GM06990 (cell line): Measurements from ENCODE around the gene CFAP58.

ENCODE experiments used
- DNase-seq: peaks from one replicate; pipeline ENCODE4 v3.0.0-alpha.2; 2011; ENCODE audit not compliant: insufficient read length; ENCODE audit errors: extremely low read depth
- H3K27me3 ChIP-seq: replicated peaks from 2 replicates; pipeline ENCODE4 v1.6.0; 2011; ENCODE audit warnings: low read length; ENCODE audit not compliant: control insufficient read depth, insufficient read depth
- H3K36me3 ChIP-seq: 2 replicates; pipeline ENCODE4 v1.5.1; 2011; ENCODE audit warnings: low read length; ENCODE audit not compliant: control insufficient read depth, insufficient read depth
- H3K4me3 ChIP-seq: replicated peaks from 2 replicates; pipeline ENCODE4 v1.5.1; 2011; ENCODE audit warnings: low read depth, mild to moderate bottlenecking, control low read depth, low read length
- TF ChIP-seq, protein P1 (sequence below): IDR thresholded peaks from 2 replicates; pipeline ENCODE4 v1.5.1; 2011; ENCODE audit warnings: low read length, control low read depth, mild to moderate bottlenecking, inconsistent platforms; ENCODE audit not compliant: insufficient read depth, poor library complexity, severe bottlenecking

CFAP58 gene

DNA sequence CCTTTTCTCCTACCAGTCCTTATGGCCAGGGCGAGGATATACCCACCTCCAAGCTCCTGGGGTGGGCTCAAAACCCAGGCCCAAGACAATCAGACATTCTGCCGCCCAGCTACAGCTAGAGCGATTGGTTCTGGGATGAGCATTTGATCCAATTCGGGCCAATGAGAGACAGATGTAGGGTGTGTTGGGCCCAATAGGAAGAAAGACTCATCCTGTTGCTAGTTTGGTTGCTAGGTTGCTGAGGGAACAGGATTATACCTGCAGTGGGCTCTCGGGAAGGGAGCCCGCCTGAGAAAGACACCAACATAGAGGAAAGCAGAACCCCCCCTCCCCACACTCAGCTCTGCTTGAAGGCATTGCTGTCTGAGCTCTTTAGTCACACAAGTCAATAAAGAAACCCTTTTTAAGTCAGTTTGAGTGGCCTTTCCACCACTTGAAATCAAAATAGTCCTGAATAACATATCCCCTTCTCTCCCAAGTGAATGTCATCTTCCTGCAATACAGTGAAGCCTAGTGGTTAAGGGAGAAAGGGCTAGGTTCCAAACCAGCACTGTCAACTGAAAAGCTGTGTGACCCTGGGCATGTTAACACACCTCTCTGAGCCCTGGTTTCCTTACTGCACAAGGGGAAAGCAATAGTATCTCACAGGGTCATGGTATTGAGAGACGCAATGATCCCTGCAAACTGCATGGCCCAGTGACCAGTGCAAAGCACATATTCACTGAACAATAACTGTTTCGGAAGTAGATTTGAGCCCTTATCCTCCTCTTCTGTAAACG lies 37.1 kb upstream of the CFAP58 start:
- no peak for DNase-seq
- TF ChIP-seq, protein P1, sequence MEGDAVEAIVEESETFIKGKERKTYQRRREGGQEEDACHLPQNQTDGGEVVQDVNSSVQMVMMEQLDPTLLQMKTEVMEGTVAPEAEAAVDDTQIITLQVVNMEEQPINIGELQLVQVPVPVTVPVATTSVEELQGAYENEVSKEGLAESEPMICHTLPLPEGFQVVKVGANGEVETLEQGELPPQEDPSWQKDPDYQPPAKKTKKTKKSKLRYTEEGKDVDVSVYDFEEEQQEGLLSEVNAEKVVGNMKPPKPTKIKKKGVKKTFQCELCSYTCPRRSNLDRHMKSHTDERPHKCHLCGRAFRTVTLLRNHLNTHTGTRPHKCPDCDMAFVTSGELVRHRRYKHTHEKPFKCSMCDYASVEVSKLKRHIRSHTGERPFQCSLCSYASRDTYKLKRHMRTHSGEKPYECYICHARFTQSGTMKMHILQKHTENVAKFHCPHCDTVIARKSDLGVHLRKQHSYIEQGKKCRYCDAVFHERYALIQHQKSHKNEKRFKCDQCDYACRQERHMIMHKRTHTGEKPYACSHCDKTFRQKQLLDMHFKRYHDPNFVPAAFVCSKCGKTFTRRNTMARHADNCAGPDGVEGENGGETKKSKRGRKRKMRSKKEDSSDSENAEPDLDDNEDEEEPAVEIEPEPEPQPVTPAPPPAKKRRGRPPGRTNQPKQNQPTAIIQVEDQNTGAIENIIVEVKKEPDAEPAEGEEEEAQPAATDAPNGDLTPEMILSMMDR: no peak
- H3K27me3 ChIP-seq: no peaks in the 10 kb centered on the region
- no peak overlapping the region for H3K4me3 ChIP-seq
- peaks cover 29% of the 10 kb centered on the region for H3K36me3 ChIP-seq

DNA sequence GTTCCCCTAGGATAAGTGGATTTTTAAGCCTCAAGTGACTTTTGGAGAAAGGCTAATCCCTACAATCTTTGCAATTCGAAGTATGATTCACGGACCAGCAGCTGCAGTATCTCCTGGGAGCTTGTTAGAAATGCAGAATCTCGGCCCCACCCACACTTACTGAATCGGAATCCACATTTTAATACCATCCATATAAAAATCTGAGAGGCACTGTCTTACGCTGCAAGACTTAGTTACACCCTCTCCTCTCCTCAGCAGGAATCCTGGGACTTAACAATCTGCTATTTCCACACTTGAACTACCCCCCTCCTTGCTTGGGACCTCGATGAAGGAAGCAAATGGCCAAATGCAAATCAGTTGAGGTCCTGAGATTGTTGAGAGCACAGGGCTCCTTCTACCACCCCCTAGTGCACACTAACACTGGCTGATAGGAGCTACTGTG lies 36.3 kb upstream of the CFAP58 start:
- no peak for DNase-seq
- H3K4me3 ChIP-seq: no peak overlapping the region
- TF ChIP-seq, protein P1: peak; percentile 1
- H3K27me3 ChIP-seq: no peaks in the 10 kb centered on the region
- H3K36me3 ChIP-seq: peaks cover 29% of the 10 kb centered on the region

DNA sequence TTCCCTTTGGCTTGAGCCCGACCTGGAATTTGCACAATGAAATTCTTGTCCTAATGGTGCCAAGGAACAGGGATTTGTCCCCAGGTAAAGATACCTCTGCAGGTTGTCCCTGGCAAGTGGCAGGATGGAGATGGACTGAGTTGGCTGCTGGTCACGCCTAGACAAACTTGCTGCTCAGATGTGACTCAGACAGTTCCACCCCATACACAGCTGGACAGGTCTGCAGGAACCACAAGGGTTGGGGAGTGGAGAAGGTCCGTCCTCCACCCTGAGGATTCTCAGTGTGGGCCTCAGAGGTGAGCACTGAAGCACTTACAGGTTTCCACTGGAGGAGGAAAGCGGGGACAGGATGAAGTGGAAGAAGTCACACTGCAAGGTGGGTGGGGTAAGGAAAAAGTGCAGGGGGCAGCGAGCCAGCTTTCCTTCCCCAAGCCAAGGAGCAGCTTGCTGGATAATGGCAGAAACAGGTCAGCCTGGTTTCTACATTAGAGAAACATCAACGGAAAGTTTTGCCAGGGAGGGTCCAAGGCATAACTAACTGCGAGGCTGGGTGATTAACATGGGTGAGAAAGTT lies 35.8 kb upstream of the CFAP58 start:
- DNase-seq: no peak
- TF ChIP-seq, protein P1: no peak
- Histone ChIP-seq H3K36me3 (peaks cover 25% of the 10 kb centered on the region), H3K4me3 (no peak overlapping the region), H3K27me3 (no peaks in the 10 kb centered on the region)

- H3K27me3 ChIP-seq: no peaks in the 10 kb centered on the region
- TF ChIP-seq, protein P1: no peak
- no peak for DNase-seq
- no peak overlapping the region for H3K4me3 ChIP-seq
- peaks cover 21% of the 10 kb centered on the region for H3K36me3 ChIP-seq
Measured at GRCh38 chr10:104318326-104318725, 35.3 kb upstream of the CFAP58 start.

- H3K27me3 ChIP-seq: no peaks in the 10 kb centered on the region
- H3K36me3 ChIP-seq: peaks cover 14% of the 10 kb centered on the region
- H3K4me3 ChIP-seq: no peak overlapping the region
- TF ChIP-seq, protein P1: no peak
- no peak for DNase-seq
Measured at GRCh38 chr10:104318810-104319741, 34.6 kb upstream of the CFAP58 start.
